BJ (cell line): ENCODE results near the gene SUPT3H. TPM values are rescaled to one million over a fixed set of nuclear protein-coding genes. Genes with fewer than 3 reads are reported as not detected.
"Not testable (repeated sequence)": the region's sequence is repeated elsewhere in the genome, so short reads cannot be mapped to it uniquely, and the experiment has no call there.

Source experiments
- CTCF ChIA-PET: fragments of 350-600 bp; formaldehyde crosslinking; extraction: SDS; loops from one replicate; lab custom pipeline; 2021; ENCODE audit warnings: antibody characterized with exemption, inconsistent platforms; lab: Yijun Ruan, JAX
- POLR2A ChIA-PET: fragments of 300-600 bp; sonication (Branson Sonifier 250); formaldehyde crosslinking; extraction: SDS; loops from one replicate; lab custom pipeline; 2021; ENCODE audit warnings: antibody characterized with exemption; lab: Charles Lee
- DNase-seq: peaks from one replicate; pipeline ENCODE4 v3.0.0-alpha.2; 2011; ENCODE audit warnings: low read depth
- H3K27me3 ChIP-seq: 2 replicates; pipeline ENCODE4 v1.6.0; 2011; ENCODE audit warnings: low read length; ENCODE audit not compliant: control insufficient read depth, insufficient read depth
- H3K36me3 ChIP-seq: 2 replicates; pipeline ENCODE4 v1.5.1; 2011; ENCODE audit warnings: low read length; ENCODE audit not compliant: control insufficient read depth, insufficient read depth
- H3K4me3 ChIP-seq: 2 replicates; pipeline ENCODE4 v1.5.1; 2011; ENCODE audit warnings: low read depth, mild to moderate bottlenecking, control low read depth, low read length
- CTCF ChIP-seq: IDR thresholded peaks from 2 replicates; pipeline ENCODE4 v1.5.1; 2011; ENCODE audit warnings: low read depth, mild to moderate bottlenecking, control low read depth, inconsistent platforms, low read length, moderate library complexity; ENCODE audit not compliant: insufficient read depth
- polyA plus RNA-seq: library from polyadenylated mRNA; depleted of rRNA; stranded (reverse); fragments of >200 nt; gene quantifications from 2 replicates; pipeline ENCODE4 v1.2.3, GENCODE V29; 2011

SUPT3H gene
- polyA plus RNA-seq, 1 experiment, result 7.8 TPM

- no peak for TF ChIP-seq CTCF
- Histone ChIP-seq H3K36me3 (no peaks in the 10 kb centered on the region), H3K27me3 (no peaks in the 10 kb centered on the region), H3K4me3 (no peak overlapping the region)
- POLR2A ChIA-PET, result no interaction called here
- no peak for DNase-seq
- CTCF ChIA-PET, result interaction anchor here (1.7 kb wide), 1 partner anchor 417 kb away, joined by 5 read pairs; no protein-coding TSS in a partner anchor
Observed at GRCh38 chr6:45072673-45073072, 305.1 kb downstream of the SUPT3H start.

GRCh38 chr6:45072016-45072415 lies 305.7 kb downstream of the SUPT3H start:
- DNase-seq, result no peak
- no peaks in the 10 kb centered on the region for H3K27me3 ChIP-seq
- no peaks in the 10 kb centered on the region for H3K36me3 ChIP-seq
- no peak overlapping the region for H3K4me3 ChIP-seq
- POLR2A ChIA-PET, result no interaction called here
- CTCF ChIA-PET, result no interaction called here
- TF ChIP-seq CTCF, result no peak

- CTCF ChIA-PET, result no interaction called here
- POLR2A ChIA-PET, result no interaction called here
- TF ChIP-seq CTCF, result no peak
- H3K4me3 ChIP-seq, result no peak overlapping the region
- no peak for DNase-seq
- no peaks in the 10 kb centered on the region for H3K27me3 ChIP-seq
- H3K36me3 ChIP-seq, result no peaks in the 10 kb centered on the region
Observed at GRCh38 chr6:45069091-45069490, 308.6 kb downstream of the SUPT3H start.

GRCh38 chr6:45067446-45067845 lies 310.3 kb downstream of the SUPT3H start:
- H3K4me3 ChIP-seq, CTCF ChIA-PET, POLR2A ChIA-PET, H3K36me3 ChIP-seq, DNase-seq, H3K27me3 ChIP-seq: not testable (repeated sequence)

- H3K4me3 ChIP-seq, H3K36me3 ChIP-seq, H3K27me3 ChIP-seq, DNase-seq, POLR2A ChIA-PET, CTCF ChIA-PET: not testable (repeated sequence)
Observed at GRCh38 chr6:45062659-45063058, 315.1 kb downstream of the SUPT3H start.

GRCh38 chr6:45057711-45058110 lies 320.0 kb downstream of the SUPT3H start:
- no peak overlapping the region for H3K4me3 ChIP-seq
- H3K36me3 ChIP-seq, result no peaks in the 10 kb centered on the region
- TF ChIP-seq CTCF, result no peak
- no peaks in the 10 kb centered on the region for H3K27me3 ChIP-seq
- CTCF ChIA-PET, result no interaction called here
- DNase-seq, result no peak
- POLR2A ChIA-PET, result no interaction called here
